Mesenchymal stem cell (in vitro differentiated cells and primary cell): ENCODE measurements around the gene PLEKHG4B.

ENCODE experiments used
- DNase-seq: peaks from one replicate; pipeline ENCODE4 v3.0.0-alpha.2; 2013
- H2AFZ ChIP-seq: one replicate; pipeline ENCODE4 v1.6.1; 2013; ENCODE audit warnings: low read depth, mild to moderate bottlenecking, control low read depth, inconsistent platforms, low read length, moderate library complexity
- H2AK5ac ChIP-seq: 2 replicates; pipeline ENCODE4 v1.6.1; 2013; ENCODE audit warnings: low read length, moderate library complexity, mild to moderate bottlenecking, inconsistent platforms; ENCODE audit not compliant: severe bottlenecking
- H2BK120ac ChIP-seq: one replicate; pipeline ENCODE4 v1.6.1; 2013; ENCODE audit warnings: low read depth, mild to moderate bottlenecking, inconsistent platforms, low read length, moderate library complexity
- H2BK12ac ChIP-seq, 2 experiments: one replicate each; pipeline ENCODE4 v1.6.1; 2013; ENCODE audit warnings: inconsistent platforms in 2 of 2, low read length in 2 of 2, mild to moderate bottlenecking in 2 of 2, moderate library complexity in 2 of 2, control low read depth in 1 of 2
- H2BK15ac ChIP-seq: one replicate; pipeline ENCODE4 v1.6.1; 2013; ENCODE audit warnings: mild to moderate bottlenecking, low read depth, inconsistent platforms; ENCODE audit not compliant: poor library complexity, severe bottlenecking
- H2BK5ac ChIP-seq: 2 replicates; pipeline ENCODE4 v1.6.1; 2013; ENCODE audit warnings: low read depth, mild to moderate bottlenecking, low read length, control low read depth, inconsistent platforms; ENCODE audit not compliant: poor library complexity, severe bottlenecking
- H3K14ac ChIP-seq, 2 experiments: one replicate each; pipeline ENCODE4 v1.6.1; 2013; ENCODE audit warnings: inconsistent platforms in 2 of 2, low read length in 2 of 2, control low read depth in 1 of 2, mild to moderate bottlenecking in 1 of 2, moderate library complexity in 1 of 2
- H3K18ac ChIP-seq, 2 experiments: one replicate each; pipeline ENCODE4 v1.6.1; 2013; ENCODE audit warnings: inconsistent platforms in 2 of 2, low read length in 2 of 2, control low read depth in 1 of 2, low read depth in 1 of 2, mild to moderate bottlenecking in 1 of 2
- H3K23ac ChIP-seq, 2 experiments: one replicate each; pipeline ENCODE4 v1.6.1; 2013; ENCODE audit warnings: inconsistent platforms in 2 of 2, low read length in 2 of 2, mild to moderate bottlenecking in 2 of 2, moderate library complexity in 2 of 2, control low read depth in 1 of 2
- H3K27ac ChIP-seq: 2 replicates; pipeline ENCODE4 v1.5.1; 2013; ENCODE audit warnings: mild to moderate bottlenecking, moderate library complexity, low read length, control low read depth, inconsistent platforms; ENCODE audit not compliant: poor library complexity, severe bottlenecking
- H3K27me3 ChIP-seq, 2 experiments: 2 replicates each; pipeline versions ENCODE4 v1.6.1 to v1.7.0; 2013; ENCODE audit warnings: low read length in 2 of 2, mild to moderate bottlenecking in 2 of 2, moderate library complexity in 2 of 2, control low read depth in 1 of 2, inconsistent platforms in 1 of 2; ENCODE audit not compliant: control insufficient read depth in 1 of 2, insufficient read depth in 1 of 2
- H3K36me3 ChIP-seq, 2 experiments: 2 replicates each; pipeline versions ENCODE4 v1.6.1 to v1.7.0; 2013; ENCODE audit warnings: low read length in 2 of 2, control low read depth in 1 of 2, inconsistent platforms in 1 of 2, low read depth in 1 of 2, mild to moderate bottlenecking in 1 of 2; ENCODE audit not compliant: insufficient read depth in 2 of 2, control insufficient read depth in 1 of 2
- H3K4ac ChIP-seq, 2 experiments: one replicate each; pipeline ENCODE4 v1.6.1; 2013; ENCODE audit warnings: inconsistent platforms in 2 of 2, low read length in 2 of 2, mild to moderate bottlenecking in 2 of 2, moderate library complexity in 2 of 2, control low read depth in 1 of 2, low read depth in 1 of 2
- H3K4me1 ChIP-seq: 2 replicates; pipeline ENCODE4 v1.6.1; 2013; ENCODE audit warnings: low read depth, low read length, control low read depth; ENCODE audit not compliant: control insufficient read depth, insufficient read depth
- H3K4me2 ChIP-seq: 2 replicates; pipeline ENCODE4 v1.6.1; 2013; ENCODE audit warnings: low read length, mild to moderate bottlenecking, inconsistent platforms; ENCODE audit not compliant: poor library complexity, severe bottlenecking
- H3K4me3 ChIP-seq, 2 experiments: 2 replicates each; pipeline versions ENCODE4 v1.5.1 to v1.7.0; 2013; ENCODE audit warnings: low read length in 2 of 2, mild to moderate bottlenecking in 2 of 2, control low read depth in 1 of 2, low read depth in 1 of 2; ENCODE audit not compliant: insufficient read depth in 1 of 2
- H3K79me1 ChIP-seq: replicated peaks from 2 replicates; pipeline ENCODE4 v1.6.1; 2013; ENCODE audit warnings: mild to moderate bottlenecking, control low read depth, low read length, inconsistent platforms; ENCODE audit not compliant: poor library complexity, severe bottlenecking
- H3K9ac ChIP-seq: 2 replicates; pipeline ENCODE4 v1.7.0; 2013; ENCODE audit warnings: mild to moderate bottlenecking, low read length, moderate library complexity
- H3K9me3 ChIP-seq: 2 replicates; pipeline ENCODE4 v1.7.0; 2013; ENCODE audit warnings: mild to moderate bottlenecking, low read length; ENCODE audit not compliant: control insufficient read depth
- H4K8ac ChIP-seq: one replicate; pipeline ENCODE4 v1.6.1; 2013; ENCODE audit warnings: inconsistent platforms, mild to moderate bottlenecking, low read length, moderate library complexity
- H4K91ac ChIP-seq: one replicate; pipeline ENCODE4 v1.6.1; 2013; ENCODE audit warnings: mild to moderate bottlenecking, low read length, inconsistent platforms
- WGBS: methylation state at CpG from one replicate; pipeline ENCODE4 v1.1.7; 2013; ENCODE audit warnings: mixed read lengths; 5-methylcytosine and 5-hydroxymethylcytosine counted together

Gene PLEKHG4B

GRCh38 chr5:138936-139335, 47.0 kb downstream of the PLEKHG4B start:
- Histone ChIP-seq H4K91ac (no peak overlapping the region), H3K9ac (no peak overlapping the region), H2BK12ac (no peak overlapping the region), H3K4ac (no peak overlapping the region), H3K27me3 (peaks cover 22 to 35% of the 10 kb centered on the region in 2 experiments), H3K9me3 (no peaks in the 10 kb centered on the region), H2BK5ac (no peak overlapping the region), H3K79me1 (no peaks in the 10 kb centered on the region), H2AK5ac (no peak overlapping the region), H2AFZ (no peak overlapping the region), H3K4me2 (no peak overlapping the region), H4K8ac (no peak overlapping the region), H3K23ac (no peak overlapping the region), H3K18ac (no peak overlapping the region), H3K14ac (no peak overlapping the region), H3K4me3 (no peak overlapping the region), H3K36me3 (no peaks in the 10 kb centered on the region), H3K4me1 (no peaks in the 10 kb centered on the region), H2BK15ac (no peak overlapping the region), H3K27ac (no peak overlapping the region), H2BK120ac (no peak overlapping the region)
- DNase-seq = no peak
- WGBS = 89% methylated on average over 12 of the region's 12 CpGs

- Histone ChIP-seq H3K9ac (no peak overlapping the region), H2AFZ (no peak overlapping the region), H2BK12ac (no peak overlapping the region), H3K27me3 (peaks cover 22 to 41% of the 10 kb centered on the region in 2 experiments), H3K14ac (no peak overlapping the region), H4K91ac (no peak overlapping the region), H2BK120ac (no peak overlapping the region), H3K27ac (no peak overlapping the region), H2BK5ac (no peak overlapping the region), H3K4me1 (no peaks in the 10 kb centered on the region), H2AK5ac (no peak overlapping the region), H3K4me3 (no peak overlapping the region), H3K23ac (no peak overlapping the region), H3K18ac (no peak overlapping the region), H3K79me1 (no peaks in the 10 kb centered on the region), H3K4ac (no peak overlapping the region), H3K36me3 (no peaks in the 10 kb centered on the region), H3K9me3 (no peaks in the 10 kb centered on the region), H2BK15ac (no peak overlapping the region), H3K4me2 (no peak overlapping the region), H4K8ac (no peak overlapping the region)
- DNase-seq = no peak
- 93% methylated on average over 36 of the region's 36 CpGs for WGBS
Observed at GRCh38 chr5:139579-140442, 47.8 kb downstream of the PLEKHG4B start.

GRCh38 chr5:140443-140829, 48.5 kb downstream of the PLEKHG4B start:
- no peaks in the 10 kb centered on the region for H3K4me1 ChIP-seq
- no peak overlapping the region for H3K27ac ChIP-seq
- no peak overlapping the region for H3K4me3 ChIP-seq
- H4K8ac ChIP-seq = no peak overlapping the region
- no peak overlapping the region for H2BK15ac ChIP-seq
- no peak overlapping the region for H3K18ac ChIP-seq
- no peak overlapping the region for H2AFZ ChIP-seq
- H3K4ac ChIP-seq = no peak overlapping the region
- H3K14ac ChIP-seq = no peak overlapping the region
- H3K27me3 ChIP-seq = peaks cover 22 to 44% of the 10 kb centered on the region in 2 experiments
- H3K23ac ChIP-seq = no peak overlapping the region
- H2AK5ac ChIP-seq = no peak overlapping the region
- DNase-seq = no peak
- no peak overlapping the region for H2BK12ac ChIP-seq
- H3K9me3 ChIP-seq = no peaks in the 10 kb centered on the region
- 79% methylated on average over 3 of the region's 7 CpGs for WGBS
- H3K79me1 ChIP-seq = no peaks in the 10 kb centered on the region
- H2BK5ac ChIP-seq = no peak overlapping the region
- H3K4me2 ChIP-seq = no peak overlapping the region
- no peak overlapping the region for H2BK120ac ChIP-seq
- H3K9ac ChIP-seq = no peak overlapping the region
- no peaks in the 10 kb centered on the region for H3K36me3 ChIP-seq
- no peak overlapping the region for H4K91ac ChIP-seq

- H3K4ac ChIP-seq = no peak overlapping the region
- no peak overlapping the region for H3K9ac ChIP-seq
- H3K9me3 ChIP-seq = peaks cover under 1% of the 10 kb centered on the region
- no peak overlapping the region for H3K4me2 ChIP-seq
- no peaks in the 10 kb centered on the region for H3K4me1 ChIP-seq
- no peak overlapping the region for H4K8ac ChIP-seq
- H2AK5ac ChIP-seq = no peak overlapping the region
- H3K14ac ChIP-seq = no peak overlapping the region
- WGBS = 90% methylated on average over 13 of the region's 13 CpGs
- H3K27me3 ChIP-seq = peaks cover 22 to 44% of the 10 kb centered on the region in 2 experiments
- no peak for DNase-seq
- no peak overlapping the region for H3K23ac ChIP-seq
- no peak overlapping the region for H2BK120ac ChIP-seq
- H2AFZ ChIP-seq = no peak overlapping the region
- H2BK5ac ChIP-seq = no peak overlapping the region
- H3K27ac ChIP-seq = no peak overlapping the region
- H2BK15ac ChIP-seq = no peak overlapping the region
- no peak overlapping the region for H3K18ac ChIP-seq
- no peak overlapping the region for H3K4me3 ChIP-seq
- no peaks in the 10 kb centered on the region for H3K36me3 ChIP-seq
- H3K79me1 ChIP-seq = no peaks in the 10 kb centered on the region
- H4K91ac ChIP-seq = no peak overlapping the region
- no peak overlapping the region for H2BK12ac ChIP-seq
Observed at GRCh38 chr5:141211-141610, 49.2 kb downstream of the PLEKHG4B start.
